Dedifferentiated amniotic fluid mesenchymal stem cell (primary cell): Measurements from ENCODE around the gene COL13A1.

Experiments
- DNase-seq: peaks from one replicate; pipeline ENCODE4 v3.0.0-alpha.2; 2016; ENCODE audit errors: extremely low spot score

COL13A1 gene

DNA sequence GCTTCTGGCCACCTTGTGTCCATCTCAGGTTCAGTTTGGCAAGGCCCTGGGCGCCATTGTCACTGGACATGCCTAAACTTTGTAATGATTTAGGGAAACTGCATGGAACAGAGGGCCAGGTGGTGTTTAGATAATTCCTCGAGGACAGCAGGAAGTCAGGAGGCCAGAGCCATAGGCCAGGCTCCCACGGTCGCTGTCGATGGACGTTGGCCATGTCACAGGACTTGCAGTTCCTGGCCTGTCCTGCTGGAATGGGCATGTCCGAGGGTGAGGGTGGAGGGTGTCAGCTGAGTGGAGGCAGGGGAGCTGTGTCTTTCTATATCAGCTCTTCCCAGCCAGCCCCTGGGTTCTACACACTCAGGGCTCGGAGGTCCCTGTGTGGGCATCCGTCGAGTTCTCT, 143.1 kb downstream of the COL13A1 start:
- DNase-seq: no peak

DNA sequence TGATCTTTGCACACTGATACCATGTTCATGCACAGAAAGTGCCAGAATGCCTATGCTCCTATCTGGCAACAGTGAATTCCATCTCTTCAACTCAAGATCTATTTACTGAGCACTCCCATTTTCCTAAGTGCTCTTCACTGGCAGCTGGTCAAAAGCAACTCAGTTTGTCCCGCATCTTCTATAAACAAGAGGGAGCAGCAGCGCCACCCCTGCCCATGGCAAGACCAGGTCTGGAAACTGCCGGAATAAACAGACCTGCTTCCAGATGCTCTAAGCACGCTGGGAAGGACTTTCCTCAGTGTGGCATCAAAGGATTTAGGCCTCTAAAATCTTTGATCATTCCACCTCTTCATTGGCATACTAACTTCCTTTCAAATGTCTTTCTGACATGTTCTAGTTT, 146.6 kb downstream of the COL13A1 start:
- DNase-seq: no peak

DNA sequence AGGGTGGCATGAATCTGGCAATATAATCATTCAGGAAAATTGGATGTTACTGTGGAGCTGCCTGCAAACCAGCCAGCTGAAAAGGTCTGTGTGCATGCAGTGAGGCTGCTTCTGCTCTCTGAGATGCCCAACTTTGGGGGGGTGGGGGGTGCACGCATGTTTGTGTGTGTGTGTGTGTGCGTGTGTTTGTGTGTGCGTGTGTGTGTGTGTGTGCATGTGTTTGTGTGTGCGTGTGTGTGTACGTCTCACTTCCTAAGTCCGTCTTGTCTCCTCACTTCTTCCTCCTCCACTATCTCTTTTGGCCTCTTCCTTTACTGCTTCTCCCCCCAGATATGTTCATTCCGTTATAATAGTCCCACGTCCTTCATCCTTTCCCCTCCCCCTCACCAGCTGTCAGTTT, 148.1 kb downstream of the COL13A1 start:
- DNase-seq: no peak

DNA sequence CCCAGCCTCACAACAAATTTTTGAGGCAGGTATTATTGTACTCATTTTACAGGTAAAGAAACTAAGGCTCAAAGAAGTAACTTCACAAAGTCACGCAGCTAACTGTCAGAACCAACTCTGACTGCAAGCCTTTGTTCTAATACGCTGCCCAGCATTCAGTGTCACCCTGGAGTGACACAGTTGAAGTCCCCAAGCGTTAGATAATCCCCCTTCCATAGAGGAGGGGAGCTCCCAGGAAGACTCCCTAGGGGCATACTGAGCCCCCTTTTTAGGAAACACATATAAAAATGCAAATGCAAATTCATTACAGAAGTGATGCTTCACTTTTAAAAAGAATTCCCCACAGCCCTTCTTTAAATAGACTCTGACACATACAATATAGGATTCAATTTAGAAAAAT, 150.0 kb downstream of the COL13A1 start:
- DNase-seq: no peak

DNA sequence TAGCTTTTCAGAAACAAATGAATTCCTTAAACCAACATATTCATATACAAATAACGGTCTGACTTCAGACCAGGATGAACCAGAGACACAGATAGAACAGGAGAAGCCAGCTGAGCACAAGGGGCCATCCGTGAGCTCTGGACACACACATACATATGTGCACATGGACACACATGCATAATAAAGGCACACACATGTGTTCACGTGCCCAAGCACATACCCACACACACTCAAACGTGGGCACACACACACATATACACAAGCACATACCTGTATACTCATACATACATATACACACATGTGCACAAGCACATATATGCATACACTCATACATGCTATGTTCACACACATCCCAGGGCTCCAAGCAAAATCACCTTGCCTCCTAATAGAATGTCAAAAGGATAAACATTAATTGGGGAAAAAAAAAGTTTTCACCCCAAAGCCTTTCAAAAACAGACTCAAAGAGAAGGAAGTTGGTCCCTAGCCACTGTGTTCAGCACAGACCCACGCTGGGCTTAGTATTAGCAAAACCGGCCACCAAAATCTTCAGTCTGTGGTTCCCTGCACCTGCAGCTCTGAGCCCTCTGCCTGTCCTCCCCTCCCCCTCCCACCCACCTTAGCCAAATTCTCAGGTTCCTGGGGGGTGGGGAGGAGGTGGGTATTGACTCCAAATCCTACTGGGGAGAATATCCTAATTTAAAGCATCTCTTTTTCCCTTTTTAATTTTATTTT, 150.5 kb downstream of the COL13A1 start:
- DNase-seq: no peak

DNA sequence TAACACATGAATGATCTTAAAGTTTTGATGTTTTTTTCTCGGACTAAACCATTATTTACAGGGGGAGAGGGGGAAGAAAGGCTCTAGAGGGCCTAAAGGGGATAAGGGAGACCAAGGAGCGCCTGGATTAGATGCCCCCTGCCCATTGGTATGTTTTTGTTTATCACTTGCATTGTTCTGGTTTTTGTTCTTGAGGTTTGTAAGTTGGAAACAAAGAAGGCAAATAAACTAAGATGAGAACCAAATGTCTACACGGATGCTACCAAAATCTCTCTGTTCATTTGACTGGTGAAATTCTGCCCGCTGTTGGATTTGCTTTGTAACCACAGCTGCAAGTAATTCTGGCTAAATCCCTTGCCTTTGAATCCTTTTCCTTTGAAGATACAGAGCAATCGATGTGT, 151.1 kb downstream of the COL13A1 start:
- no peak for DNase-seq

DNA sequence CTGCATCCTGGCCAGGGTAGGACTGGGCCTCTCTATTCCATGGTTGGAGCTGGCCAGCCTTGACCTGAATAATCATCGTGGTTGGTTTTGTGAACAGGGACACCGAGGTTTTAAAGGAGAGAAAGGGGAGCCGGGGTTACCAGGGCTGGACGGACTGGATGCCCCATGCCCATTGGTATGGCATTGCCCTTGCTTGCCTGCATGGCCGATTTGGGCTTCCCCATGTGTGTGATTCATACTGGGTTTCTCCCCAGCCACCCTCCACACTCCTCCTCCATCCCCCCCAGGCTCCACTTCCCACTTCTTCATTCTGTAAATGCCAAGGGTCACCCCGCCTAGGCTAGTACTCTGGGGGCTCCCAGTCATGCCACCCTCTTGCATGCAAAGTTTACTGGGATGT, 152.1 kb downstream of the COL13A1 start:
- no peak for DNase-seq

DNA sequence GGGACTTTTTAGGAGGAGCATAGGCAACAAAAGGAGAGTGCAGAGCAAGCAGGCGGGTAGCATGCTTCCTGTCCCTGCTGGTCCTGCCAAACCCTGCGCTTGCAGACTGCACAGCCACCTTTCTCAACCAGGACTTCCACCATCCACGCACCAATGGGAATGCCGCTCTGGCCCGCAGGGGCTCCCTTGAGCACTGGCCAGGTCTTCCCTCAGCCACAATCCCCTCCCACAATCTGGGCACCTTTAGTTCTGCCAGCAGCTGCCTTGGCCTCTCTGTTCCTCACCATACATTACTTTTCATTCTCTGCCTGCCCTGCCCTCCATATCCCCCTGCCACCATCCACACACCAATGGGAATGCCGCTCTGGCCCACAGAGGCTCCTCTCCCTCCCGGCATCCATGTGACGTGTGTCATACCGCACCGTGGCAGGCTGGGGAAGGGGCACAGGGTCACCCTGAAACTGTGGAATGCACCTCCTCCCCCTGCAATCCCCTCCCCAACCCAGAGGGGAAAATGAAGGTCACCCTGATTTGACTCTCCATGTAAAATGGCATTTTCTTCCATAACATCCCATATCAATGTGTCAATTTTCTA, 153.6 kb downstream of the COL13A1 start:
- no peak for DNase-seq

DNA sequence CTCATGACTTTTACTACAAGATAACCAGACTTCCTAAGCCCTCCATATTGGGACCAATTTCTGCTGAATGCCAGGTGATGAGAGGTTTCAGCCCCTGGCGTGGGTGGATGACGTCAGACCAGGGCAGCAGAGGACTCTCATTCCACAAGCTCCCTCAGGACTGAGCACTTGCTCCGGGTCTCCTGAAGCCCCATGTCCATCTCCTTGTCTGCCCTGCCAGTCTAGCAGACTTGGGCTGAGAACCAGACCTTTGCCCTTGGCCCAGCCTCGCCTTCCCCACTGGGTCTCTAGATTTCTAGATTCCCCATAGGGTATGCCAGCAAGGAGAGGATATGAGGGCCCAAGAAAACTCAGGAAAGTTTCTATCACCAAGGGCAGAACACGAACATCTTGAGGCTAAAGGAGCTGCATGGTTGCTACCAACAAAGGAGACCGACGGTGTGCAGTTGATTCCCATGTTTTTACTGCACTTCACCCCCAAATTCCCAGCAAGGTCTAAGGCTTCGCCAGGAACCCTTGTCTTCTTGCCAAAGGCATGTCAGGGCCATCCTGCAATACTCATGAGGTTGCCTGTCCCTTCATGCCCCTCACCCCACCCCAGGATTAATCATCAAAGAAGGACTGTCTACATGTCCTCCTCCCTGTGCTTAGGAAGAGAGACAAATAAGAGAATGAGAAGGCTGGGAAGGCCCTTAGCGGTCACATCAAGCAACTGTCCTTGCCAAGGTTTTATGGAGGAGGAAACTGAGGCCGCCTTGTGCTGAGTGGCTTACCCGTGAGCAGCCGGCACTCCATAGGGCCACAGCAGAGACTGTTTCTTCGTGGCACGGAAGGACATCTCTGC, 154.4 kb downstream of the COL13A1 start:
- no peak for DNase-seq

DNA sequence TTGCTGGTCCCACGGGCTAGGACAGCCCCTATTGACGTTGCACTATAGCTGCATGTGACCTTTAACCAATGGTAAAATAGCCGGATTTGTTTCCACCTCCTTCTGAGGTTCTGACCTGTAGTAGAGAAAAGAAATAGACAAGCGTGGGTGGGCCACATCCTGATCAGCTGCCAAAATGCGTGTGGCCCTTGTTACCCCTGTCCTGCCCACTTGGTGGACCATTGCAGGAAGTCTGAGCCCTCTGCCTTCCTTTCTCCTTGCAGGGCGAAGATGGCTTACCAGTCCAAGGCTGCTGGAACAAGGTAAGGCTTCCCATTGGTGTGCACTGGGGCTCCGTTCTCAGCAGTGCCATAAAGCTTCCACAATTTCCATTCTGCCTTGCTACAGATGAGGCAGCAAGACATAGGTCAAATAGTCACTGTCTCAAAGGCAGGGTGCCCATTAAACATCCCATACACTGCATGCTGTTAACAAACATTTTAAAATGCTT, 155.1 kb downstream of the COL13A1 start:
- DNase-seq: no peak

DNA sequence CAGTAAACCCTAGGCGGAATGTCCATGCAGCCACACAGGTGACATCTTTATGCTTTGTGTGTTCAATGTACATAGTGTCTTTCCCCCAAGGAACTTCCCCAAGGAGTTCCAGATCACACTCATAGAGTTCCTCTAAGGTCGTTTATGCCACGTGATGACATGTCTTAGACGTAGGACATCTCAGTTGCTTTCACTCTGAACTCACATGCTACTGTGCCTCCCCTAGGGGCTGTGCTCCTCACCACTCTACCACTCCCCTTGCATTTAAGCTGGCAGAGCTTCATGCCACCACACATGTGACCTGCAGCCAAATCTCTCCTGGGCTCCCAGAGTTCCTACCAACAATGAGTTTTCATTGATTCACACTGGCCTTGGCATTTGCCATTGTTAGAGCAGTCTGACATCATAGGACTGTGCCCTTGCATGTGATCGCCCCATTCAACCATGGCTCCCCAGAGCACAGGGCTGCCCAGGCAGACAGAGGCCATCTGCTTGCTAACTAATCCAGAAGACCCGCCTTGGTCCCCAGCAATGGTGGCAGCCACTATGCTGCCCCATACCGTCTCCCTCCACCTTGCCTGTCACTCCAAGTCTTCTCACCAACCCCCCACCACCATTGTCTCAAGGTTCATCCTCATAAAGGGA, 155.7 kb downstream of the COL13A1 start:
- no peak for DNase-seq

DNA sequence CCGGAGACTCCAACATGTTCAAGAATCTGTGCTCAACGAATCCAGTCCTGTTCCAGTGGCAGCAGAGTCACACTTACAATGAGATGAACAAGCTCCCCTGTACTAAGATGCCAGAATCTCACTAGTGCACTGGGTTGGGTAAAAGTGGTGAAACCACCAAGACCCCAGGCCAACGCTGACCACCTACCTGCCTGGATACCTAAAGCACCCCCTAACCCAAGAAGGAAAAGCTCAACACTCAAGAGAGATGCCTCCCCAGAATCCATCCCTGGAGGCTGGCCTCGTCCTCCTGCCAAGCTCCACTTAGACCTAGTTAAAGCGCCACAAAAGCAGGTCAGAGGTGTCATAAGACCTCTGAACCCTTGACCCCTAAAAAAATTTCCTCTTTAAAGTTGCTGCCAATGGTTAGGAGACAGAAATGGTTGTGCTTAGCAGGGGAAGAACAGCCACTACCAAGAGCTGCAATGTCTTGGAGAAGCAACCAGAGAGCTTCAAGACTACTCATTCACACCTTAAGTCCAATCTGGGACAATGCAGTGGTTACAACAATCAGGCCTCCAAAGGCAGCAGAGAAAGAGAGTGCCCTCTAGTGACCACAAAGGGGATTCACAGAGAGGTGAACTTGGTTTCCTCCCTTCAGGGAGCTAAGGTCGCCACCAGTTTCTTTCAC, 156.3 kb downstream of the COL13A1 start:
- DNase-seq: peak; percentile 27

DNA sequence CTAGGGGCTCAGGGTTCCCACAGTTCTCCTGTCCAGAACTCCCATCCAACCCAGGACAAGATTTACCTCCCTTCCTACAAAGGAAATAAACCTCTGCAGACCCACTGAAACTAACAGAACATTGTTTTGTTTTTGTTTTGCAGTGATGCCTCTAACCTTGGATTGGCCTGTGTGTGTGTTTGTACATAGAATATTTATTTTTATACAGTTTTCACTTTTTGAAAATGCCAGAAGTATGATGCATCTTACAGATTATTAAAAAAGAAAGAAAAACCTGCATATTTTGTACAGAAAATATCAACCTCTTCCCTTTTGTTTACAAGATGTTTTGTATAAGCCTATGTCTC, 156.8 kb downstream of the COL13A1 start:
- no peak for DNase-seq

DNA sequence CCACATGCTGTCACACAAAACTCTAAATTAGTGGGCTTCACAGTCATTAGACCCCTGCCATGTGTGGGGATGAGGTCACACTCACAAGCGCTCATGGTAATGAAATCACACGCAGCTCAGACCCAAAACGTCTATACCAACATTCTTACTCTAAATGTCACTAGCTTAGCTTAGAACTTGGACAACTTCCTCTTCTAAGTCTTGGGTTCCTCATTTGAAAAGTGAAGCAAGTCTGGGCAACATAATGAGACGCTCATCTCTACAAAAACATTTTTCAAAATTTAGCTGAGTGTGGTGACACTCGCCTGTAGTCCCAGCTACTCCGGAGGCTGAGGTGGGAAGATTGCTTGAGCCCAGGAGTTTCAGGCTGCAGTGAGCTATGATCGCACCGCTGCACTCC, 158.2 kb downstream of the COL13A1 start:
- DNase-seq: no peak

DNA sequence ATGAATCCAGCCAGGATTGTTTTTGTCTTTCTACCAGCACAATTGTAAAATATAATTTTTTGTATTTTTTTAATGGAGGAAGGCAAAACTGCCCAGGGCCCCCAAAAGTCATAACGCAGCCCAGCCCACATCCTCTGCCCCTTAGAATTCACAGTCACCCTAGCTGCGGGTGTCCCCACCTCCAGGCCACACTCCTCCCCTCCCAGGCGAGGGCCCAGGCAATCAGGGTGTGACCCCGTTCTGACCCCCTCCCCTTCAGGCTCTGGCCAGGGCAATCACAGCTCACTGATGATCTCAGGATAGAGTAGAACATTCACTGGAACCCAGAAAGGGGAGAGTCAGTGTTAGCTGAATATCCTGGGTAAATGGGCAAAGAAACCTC, 158.9 kb downstream of the COL13A1 start:
- no peak for DNase-seq

DNA sequence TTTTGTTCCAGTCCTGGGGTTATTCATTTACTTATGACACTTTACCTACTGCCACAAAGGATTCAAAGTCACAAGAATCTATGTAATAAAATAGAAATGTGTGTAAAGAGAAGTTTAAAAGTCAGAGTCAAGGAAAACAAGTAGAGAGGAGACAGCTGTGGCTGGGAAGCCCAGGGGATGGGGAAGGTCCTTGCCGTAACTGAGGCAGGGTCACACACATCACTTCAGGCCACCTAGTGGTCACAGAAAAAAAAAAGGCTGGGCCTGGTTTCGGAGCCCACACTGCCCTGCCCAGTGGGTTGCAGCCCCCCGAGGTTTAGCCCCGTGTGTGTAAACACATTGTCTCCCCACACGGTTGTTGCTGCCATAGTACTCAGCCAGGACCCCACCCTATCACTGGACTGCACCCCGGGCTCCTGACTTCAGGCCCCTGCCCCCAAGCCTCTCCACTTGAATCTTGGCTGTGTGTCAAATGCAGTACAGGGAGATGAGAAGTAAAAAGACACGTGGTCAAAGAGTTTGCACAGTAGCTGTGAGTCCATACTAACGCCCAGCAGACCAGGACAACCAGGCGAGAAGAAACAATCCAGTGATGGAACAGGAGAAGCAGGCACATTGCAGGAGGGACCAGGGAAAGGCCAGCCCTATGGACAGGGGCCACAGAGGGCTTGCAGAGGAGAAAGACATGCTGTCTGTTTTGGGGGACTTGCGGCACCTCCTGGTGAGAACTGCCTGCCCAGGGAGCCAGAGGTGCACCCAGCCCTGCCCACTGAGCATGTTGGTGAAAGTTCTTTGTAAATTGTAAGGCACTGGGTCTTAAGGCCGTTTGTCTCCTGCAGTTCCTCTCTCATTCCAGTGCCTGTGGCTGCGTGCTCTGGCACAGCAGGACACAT, 159.5 kb downstream of the COL13A1 start:
- DNase-seq: no peak

DNA sequence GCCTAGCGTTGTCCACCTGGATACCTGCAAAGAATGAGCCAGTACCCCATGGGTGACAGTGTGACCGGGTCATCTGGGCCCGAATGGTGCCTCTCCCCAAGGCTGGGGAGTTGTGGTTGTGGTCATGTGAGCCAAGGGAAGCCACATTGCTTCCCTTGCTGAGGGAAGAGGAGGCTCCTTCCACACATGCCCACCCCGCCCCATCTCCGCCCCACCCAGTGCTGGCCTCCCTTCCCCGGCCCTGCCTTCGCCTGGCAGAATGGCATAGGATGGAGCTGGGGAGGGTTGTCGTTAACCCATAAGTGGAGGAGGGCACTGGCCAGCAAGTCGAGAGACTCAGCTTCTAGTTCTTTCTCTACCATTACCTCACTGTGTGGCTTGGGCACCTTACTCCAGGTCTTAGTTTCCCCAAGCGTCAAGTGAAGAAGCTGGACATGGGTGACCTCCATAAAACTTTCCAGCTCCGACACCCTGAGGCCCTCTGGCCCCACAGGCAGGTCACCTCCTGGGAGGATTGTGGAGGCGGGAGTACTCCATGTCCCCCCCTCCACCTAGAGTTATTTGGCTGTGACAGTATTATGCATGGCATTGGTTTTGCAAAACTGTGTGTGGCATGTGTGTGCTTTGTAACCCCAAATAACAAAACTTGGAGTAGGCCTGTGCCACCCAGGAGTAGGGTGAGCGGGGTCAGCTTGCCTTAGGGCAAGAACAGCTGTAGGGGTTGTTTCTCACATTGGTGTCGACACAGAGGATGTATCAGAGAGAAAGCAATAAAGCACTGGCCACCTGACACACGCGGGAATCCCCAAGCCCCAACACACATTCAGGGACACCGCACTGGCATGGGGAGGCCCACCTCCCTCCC, 160.4 kb downstream of the COL13A1 start:
- no peak for DNase-seq

DNA sequence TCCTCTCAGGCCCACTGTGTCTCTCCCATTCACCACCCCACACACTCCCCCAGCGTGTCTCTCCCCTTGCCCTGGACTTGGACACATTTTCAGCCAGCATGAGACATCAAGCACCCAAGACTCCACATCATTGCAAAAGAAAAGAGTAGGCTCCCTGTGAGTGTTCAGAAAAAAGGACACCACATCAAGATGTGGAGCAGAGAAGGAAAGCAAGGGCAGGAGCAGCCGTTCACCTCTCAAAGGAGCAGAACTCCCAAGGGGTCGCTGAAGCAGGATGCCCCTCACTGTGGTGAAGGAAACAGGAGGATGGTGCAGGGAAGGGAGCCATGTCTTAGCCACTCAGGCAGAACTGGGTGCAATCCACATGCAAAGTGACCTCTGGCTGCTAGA, 161.0 kb downstream of the COL13A1 start:
- no peak for DNase-seq

DNA sequence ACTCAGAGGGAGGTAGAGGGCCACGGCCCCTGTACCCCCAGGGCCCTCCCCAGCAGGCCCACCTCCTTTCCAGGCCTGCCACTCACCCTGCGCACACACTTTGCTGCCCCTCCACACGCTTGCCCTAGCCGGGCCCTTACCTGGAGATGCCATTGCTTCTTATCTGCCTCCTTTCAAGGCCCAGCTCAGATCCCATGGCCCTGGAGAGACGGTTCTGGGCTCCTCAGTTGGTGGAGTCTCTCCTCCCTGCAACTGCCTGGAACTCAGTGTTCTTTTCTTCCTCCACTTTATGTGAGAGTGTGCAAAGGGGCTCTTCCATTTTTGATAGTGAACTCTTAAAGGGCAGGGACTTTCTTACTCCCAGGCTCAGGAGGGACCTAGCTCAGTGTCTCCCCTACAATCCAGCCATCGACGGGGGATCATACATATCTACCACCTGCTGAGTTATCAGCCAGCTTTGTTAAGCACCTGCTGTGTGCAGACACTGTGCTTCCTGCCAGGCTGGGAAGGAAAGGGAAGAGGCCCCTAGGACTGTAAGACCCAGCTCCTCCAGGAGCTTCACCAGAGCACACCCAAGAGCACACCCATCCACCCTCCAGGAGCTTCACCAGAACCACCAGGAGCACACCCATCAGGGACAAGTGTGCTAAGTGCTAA, 161.6 kb downstream of the COL13A1 start:
- no peak for DNase-seq
